T-cell (primary cell): ENCODE measurements around the gene PSTPIP1. TPM values are rescaled to one million over a fixed set of nuclear protein-coding genes. Genes with fewer than 3 reads are reported as not detected.

Source experiments
- ATAC-seq, 4 experiments: fragments of 200-7000 bp in 3 of 4; fragments of 150-1000 bp in 1 of 4; cut with Tn5 transposase; replicated peaks in 1 of 4; 1 replicate in 3 of 4; 2 replicates in 1 of 4; pipeline ENCODE4 v1.10.0; 2021; ENCODE audit warnings: moderate library complexity in 3 of 4, mild to moderate bottlenecking in 2 of 4, moderate number of reproducible peaks in 1 of 4
- CTCF ChIA-PET, 2 donors: fragments of 300-600 bp; sonication (Branson Sonifier 250); formaldehyde crosslinking; loops; one replicate each; lab custom pipeline; 2022; ENCODE audit warnings: antibody characterized with exemption in 2 of 2; lab: Charles Lee
- POLR2A ChIA-PET, 2 donors: fragments of 300-600 bp; sonication (Branson Sonifier 250); formaldehyde crosslinking; loops; one replicate each; lab custom pipeline; 2022; ENCODE audit warnings: antibody characterized with exemption in 2 of 2; lab: Charles Lee
- DNase-seq, 35 experiments: peaks; one replicate each; pipeline versions ENCODE4 v3.0.0 to v3.0.0-alpha.2; 2013 to 2023
- H3K27ac ChIP-seq: one replicate; pipeline ENCODE4 v1.5.1; 2013; ENCODE audit warnings: low read length
- H3K27me3 ChIP-seq, 2 experiments: replicated peaks in 1 of 2; 1 replicate in 1 of 2; 2 replicates in 1 of 2; pipeline versions ENCODE4 v1.6.1 to v1.7.0; 2013; ENCODE audit warnings: low read length in 1 of 2, mixed read lengths in 1 of 2; ENCODE audit not compliant: control insufficient read depth in 2 of 2, insufficient read depth in 2 of 2; ENCODE audit errors: extremely low read depth in 1 of 2
- H3K36me3 ChIP-seq, 2 donors: 1 replicate in 1 of 2; 2 replicates in 1 of 2; pipeline versions ENCODE4 v1.6.1 to v1.7.0; 2013; ENCODE audit warnings: low read length in 1 of 2; ENCODE audit not compliant: control insufficient read depth in 2 of 2, insufficient read depth in 1 of 2; ENCODE audit errors: extremely low read depth in 1 of 2
- H3K4me1 ChIP-seq, 2 experiments: 1 replicate in 1 of 2; 2 replicates in 1 of 2; pipeline versions ENCODE4 v1.6.1 to v1.7.0; 2013; ENCODE audit warnings: low read length in 2 of 2, mixed read lengths in 1 of 2; ENCODE audit not compliant: insufficient read depth in 2 of 2, control insufficient read depth in 1 of 2; ENCODE audit errors: extremely low read depth in 1 of 2
- H3K4me3 ChIP-seq, 2 donors: 1 replicate in 1 of 2; 2 replicates in 1 of 2; pipeline versions ENCODE4 v1.5.1 to v1.7.0; 2013; ENCODE audit warnings: mild to moderate bottlenecking in 2 of 2, low read length in 1 of 2, moderate library complexity in 1 of 2; ENCODE audit not compliant: control insufficient read depth in 1 of 2; ENCODE audit errors: extremely low read depth in 1 of 2
- H3K9me3 ChIP-seq: 2 replicates; pipeline ENCODE4 v1.7.0; 2013
- H3K27ac Mint-ChIP-seq, 2 donors: one replicate each; pipeline ENCODE4 v1.8.0; 2020 to 2021; ENCODE audit warnings: mild to moderate bottlenecking in 2 of 2, mixed read lengths in 2 of 2
- H3K27me3 Mint-ChIP-seq, 2 donors: one replicate each; pipeline ENCODE4 v1.8.0; 2021 to 2022; ENCODE audit warnings: mixed read lengths in 2 of 2
- H3K36me3 Mint-ChIP-seq: one replicate; pipeline ENCODE4 v1.8.0; 2021; ENCODE audit warnings: mixed read lengths
- H3K4me1 Mint-ChIP-seq, 3 donors: one replicate each; pipeline ENCODE4 v1.8.0; 2020 to 2022; ENCODE audit warnings: mixed read lengths in 3 of 3, mild to moderate bottlenecking in 1 of 3
- H3K4me3 Mint-ChIP-seq, 3 donors: one replicate each; pipeline ENCODE4 v1.8.0; 2020 to 2022; ENCODE audit warnings: mild to moderate bottlenecking in 3 of 3, mixed read lengths in 3 of 3, moderate library complexity in 3 of 3
- H3K9me3 Mint-ChIP-seq, 3 donors: one replicate each; pipeline ENCODE4 v1.8.0; 2020 to 2022; ENCODE audit warnings: mixed read lengths in 3 of 3
- WGBS: methylation state at CpG from one replicate; pipeline ENCODE4 v1.1.5; 2013; ENCODE audit warnings: missing lambda C conversion rate; ENCODE audit not compliant: insufficient coverage; 5-methylcytosine and 5-hydroxymethylcytosine counted together
- total RNA-seq, 35 experiments: library from RNA in 6 of 35; stranded (reverse) in 6 of 35; fragments of 120-200 nt in 1 of 35; gene quantifications; one replicate each; pipeline versions ENCODE4 v1.2.1 to v1.2.4 and lab custom pipeline; 2013 to 2026

The PSTPIP1 gene
- total RNA-seq, 5 donors from 2014 or later (not counting 1 experiment from before 2014, with no cell fraction given) = 110 to 231 (median 180) TPM

DNA sequence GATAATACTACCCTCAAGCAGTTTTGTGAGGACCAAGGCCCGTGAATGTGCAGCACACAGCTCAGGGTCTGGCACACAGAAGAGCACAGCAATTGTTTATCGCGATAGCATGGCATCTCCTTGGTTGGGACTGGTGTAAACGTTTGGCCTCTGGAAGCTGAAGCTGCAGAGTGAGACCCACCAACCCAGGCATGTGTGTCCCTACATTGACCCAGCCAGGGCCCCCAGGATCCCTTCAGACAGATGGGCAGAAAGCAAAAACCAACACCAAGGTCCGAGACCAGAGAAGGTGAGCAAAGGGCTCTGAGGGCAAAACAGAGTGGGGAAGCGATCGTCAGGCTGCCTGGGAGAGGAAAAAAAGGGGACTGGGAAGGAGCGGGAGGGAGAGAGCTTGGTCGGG, 12.6 kb upstream of the PSTPIP1 start:
- DNase-seq (no peak), ATAC-seq (no peak)
- no peak overlapping the region for H3K27ac Mint-ChIP-seq
- no peaks in the 10 kb centered on the region for H3K27me3 Mint-ChIP-seq
- Histone ChIP-seq H3K27me3 (peaks cover 0 to 9% of the 10 kb centered on the region in 2 experiments), H3K4me1 (peaks cover 0 to 8% of the 10 kb centered on the region in 2 experiments), H3K27ac (no peak overlapping the region), H3K36me3 (no peaks in the 10 kb centered on the region), H3K9me3 (no peaks in the 10 kb centered on the region), H3K4me3 (no peak overlapping the region)
- 96% methylated on average over 9 of the region's 9 CpGs for WGBS
- ChIA-PET POLR2A (no interaction called here), CTCF (no interaction called here)
- H3K4me3 Mint-ChIP-seq = no peak overlapping the region
- H3K4me1 Mint-ChIP-seq = peaks cover 7 to 14% (median 10%) of the 10 kb centered on the region in 3 donors
- no peaks in the 10 kb centered on the region for H3K9me3 Mint-ChIP-seq
- no peaks in the 10 kb centered on the region for H3K36me3 Mint-ChIP-seq

DNA sequence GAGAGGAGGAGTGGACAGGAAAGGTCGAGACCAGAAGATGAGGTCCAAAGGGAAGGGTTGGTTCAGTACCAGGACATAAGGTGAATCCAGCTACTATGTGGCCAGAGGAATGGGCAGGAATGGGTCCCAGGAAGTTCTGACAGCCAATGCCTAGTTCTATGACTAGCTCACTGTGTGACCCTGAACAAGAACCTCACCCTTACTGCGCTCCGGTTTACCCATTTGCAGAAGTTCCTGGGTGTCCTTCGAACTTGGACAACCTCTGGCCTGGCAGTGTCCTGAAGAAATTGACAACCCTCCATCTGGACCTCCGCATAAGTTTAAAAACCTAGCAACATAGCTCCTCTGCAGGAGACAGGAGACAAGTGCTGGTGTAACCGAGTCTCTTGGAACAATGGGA, 12.2 kb upstream of the PSTPIP1 start:
- WGBS = 97% methylated on average over 4 of the region's 6 CpGs
- H3K27ac ChIP-seq = no peak overlapping the region
- Mint-ChIP-seq H3K9me3 (no peaks in the 10 kb centered on the region), H3K27ac (no peak overlapping the region), H3K27me3 (no peaks in the 10 kb centered on the region), H3K4me3 (no peak overlapping the region), H3K36me3 (no peaks in the 10 kb centered on the region), H3K4me1 (peaks cover 7 to 16% (median 12%) of the 10 kb centered on the region in 3 donors)
- peaks cover 0 to 9% of the 10 kb centered on the region in 2 experiments for H3K27me3 ChIP-seq
- CTCF ChIA-PET = no interaction called here
- no peak overlapping the region for H3K4me3 ChIP-seq
- no peaks in the 10 kb centered on the region for H3K36me3 ChIP-seq
- peaks cover 0 to 12% of the 10 kb centered on the region in 2 experiments for H3K4me1 ChIP-seq
- no peaks in the 10 kb centered on the region for H3K9me3 ChIP-seq
- no peak for DNase-seq
- POLR2A ChIA-PET = no interaction called here
- ATAC-seq = no peak

DNA sequence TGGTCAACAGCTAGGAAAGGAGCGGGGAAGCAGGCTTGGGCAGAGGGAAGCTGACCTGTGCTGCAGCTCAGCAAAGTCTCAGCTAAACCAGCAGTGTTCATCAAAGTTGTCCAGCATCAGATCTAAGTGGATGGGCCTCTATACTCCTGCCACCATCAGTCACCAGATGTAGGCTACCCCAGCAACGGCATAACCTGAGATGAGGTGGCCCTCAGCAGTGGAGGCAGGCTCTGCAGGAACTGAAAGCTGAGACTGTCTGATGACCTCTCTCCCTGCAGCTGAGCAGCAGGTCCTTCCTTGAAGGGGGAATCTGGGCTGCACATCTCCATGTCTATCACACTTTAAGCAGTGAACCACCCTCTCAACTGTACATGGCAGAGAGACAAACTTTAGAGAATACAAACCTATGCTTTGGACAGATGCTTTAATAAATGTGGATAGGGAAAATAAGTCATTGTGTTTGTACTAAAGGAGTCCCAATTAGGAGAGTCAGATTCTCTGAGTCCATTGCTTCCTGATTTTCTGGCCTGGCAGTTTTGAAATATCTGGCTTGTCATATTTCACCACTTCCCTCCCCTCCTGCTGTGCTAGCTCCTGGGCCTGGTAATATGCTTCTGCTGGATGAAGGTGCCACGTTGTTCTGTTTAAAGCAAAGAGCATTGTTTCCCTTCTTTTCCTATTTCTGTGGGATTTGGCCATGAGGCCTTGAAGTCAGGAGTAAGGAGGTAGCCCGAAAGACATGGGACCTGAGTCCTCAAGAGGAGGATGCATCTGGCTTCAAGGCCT, 11.1 kb upstream of the PSTPIP1 start:
- H3K9me3 ChIP-seq = no peaks in the 10 kb centered on the region
- ChIA-PET CTCF (no interaction called here), POLR2A (no interaction called here)
- H3K9me3 Mint-ChIP-seq = no peaks in the 10 kb centered on the region
- no peaks in the 10 kb centered on the region for H3K36me3 ChIP-seq
- WGBS = 89% methylated on average over 3 of the region's 4 CpGs
- no peak overlapping the region for H3K4me3 Mint-ChIP-seq
- ATAC-seq (no peak), DNase-seq (no peak)
- H3K4me3 ChIP-seq = no peak overlapping the region
- no peaks in the 10 kb centered on the region for H3K36me3 Mint-ChIP-seq
- H3K4me1 Mint-ChIP-seq = peaks cover 14 to 25% (median 22%) of the 10 kb centered on the region in 3 donors
- H3K27ac Mint-ChIP-seq = peak overlapping the region in 1 of 2 donors; percentile 13
- H3K27me3 Mint-ChIP-seq = no peaks in the 10 kb centered on the region
- H3K27ac ChIP-seq = no peak overlapping the region
- peaks cover 4 to 22% of the 10 kb centered on the region in 2 experiments for H3K4me1 ChIP-seq
- peaks cover 0 to 9% of the 10 kb centered on the region in 2 experiments for H3K27me3 ChIP-seq

DNA sequence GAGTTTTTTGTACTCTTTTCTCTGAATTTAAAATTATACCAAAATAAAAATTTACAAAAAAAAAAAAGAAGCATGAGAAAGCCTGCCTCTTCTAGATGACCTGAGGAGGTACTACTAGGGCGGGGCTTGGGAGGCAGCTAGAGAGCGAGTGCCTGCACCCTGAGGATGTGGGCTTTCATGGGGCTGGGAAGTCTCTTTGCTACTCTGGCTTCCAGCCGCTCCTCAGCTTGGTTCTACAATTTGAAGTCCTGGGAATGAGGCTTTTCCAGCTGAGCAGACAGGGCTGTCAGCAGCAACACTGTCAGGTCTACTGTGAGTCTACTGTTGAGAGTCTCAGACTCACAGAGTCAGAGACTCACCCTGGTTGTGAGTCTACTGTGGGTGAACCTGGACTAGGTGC, 8.2 kb upstream of the PSTPIP1 start:
- ATAC-seq = peak in 3 of 4 experiments; percentile 43 to 60 (median 54)
- peaks cover 0 to 3% of the 10 kb centered on the region in 2 experiments for H3K27me3 ChIP-seq
- Mint-ChIP-seq H3K36me3 (no peaks in the 10 kb centered on the region), H3K9me3 (no peaks in the 10 kb centered on the region), H3K27me3 (no peaks in the 10 kb centered on the region), H3K27ac (peak overlapping the region; percentile 43 to 61), H3K4me3 (no peak overlapping the region), H3K4me1 (peaks cover 23 to 38% (median 27%) of the 10 kb centered on the region in 3 donors)
- 30% methylated on average over 3 of the region's 3 CpGs for WGBS
- no peak overlapping the region for H3K4me3 ChIP-seq
- POLR2A ChIA-PET = no interaction called here
- CTCF ChIA-PET = interaction anchor here in 1 of 2 donors (1.3 kb wide), 1 partner anchor 13 kb away, joined by 3 read pairs; no protein-coding TSS in a partner anchor
- peaks cover 6 to 30% of the 10 kb centered on the region in 2 experiments for H3K4me1 ChIP-seq
- DNase-seq = no peak
- H3K27ac ChIP-seq = no peak overlapping the region
- H3K36me3 ChIP-seq = no peaks in the 10 kb centered on the region
- H3K9me3 ChIP-seq = no peaks in the 10 kb centered on the region

GRCh38 chr15:76987276-76987675, 7.7 kb upstream of the PSTPIP1 start:
- no peak for ATAC-seq
- H3K27me3 ChIP-seq = peaks cover 0 to 3% of the 10 kb centered on the region in 2 experiments
- no peak for DNase-seq
- H3K4me3 ChIP-seq = no peak overlapping the region
- H3K9me3 ChIP-seq = no peaks in the 10 kb centered on the region
- no peak overlapping the region for H3K27ac ChIP-seq
- 90% methylated on average over 2 of the region's 6 CpGs for WGBS
- Mint-ChIP-seq H3K36me3 (no peaks in the 10 kb centered on the region), H3K4me1 (peaks cover 23 to 36% (median 27%) of the 10 kb centered on the region in 3 donors), H3K9me3 (no peaks in the 10 kb centered on the region), H3K4me3 (no peak overlapping the region), H3K27ac (no peak overlapping the region), H3K27me3 (no peaks in the 10 kb centered on the region)
- peaks cover 6 to 30% of the 10 kb centered on the region in 2 experiments for H3K4me1 ChIP-seq
- no peaks in the 10 kb centered on the region for H3K36me3 ChIP-seq
- ChIA-PET CTCF (interaction anchor here in 1 of 2 donors (0.7 to 1.3 kb wide), 2 partner anchors 14 to 45 kb away, joined by 3 to 8 read pairs; no protein-coding TSS in a partner anchor), POLR2A (no interaction called here)

DNA sequence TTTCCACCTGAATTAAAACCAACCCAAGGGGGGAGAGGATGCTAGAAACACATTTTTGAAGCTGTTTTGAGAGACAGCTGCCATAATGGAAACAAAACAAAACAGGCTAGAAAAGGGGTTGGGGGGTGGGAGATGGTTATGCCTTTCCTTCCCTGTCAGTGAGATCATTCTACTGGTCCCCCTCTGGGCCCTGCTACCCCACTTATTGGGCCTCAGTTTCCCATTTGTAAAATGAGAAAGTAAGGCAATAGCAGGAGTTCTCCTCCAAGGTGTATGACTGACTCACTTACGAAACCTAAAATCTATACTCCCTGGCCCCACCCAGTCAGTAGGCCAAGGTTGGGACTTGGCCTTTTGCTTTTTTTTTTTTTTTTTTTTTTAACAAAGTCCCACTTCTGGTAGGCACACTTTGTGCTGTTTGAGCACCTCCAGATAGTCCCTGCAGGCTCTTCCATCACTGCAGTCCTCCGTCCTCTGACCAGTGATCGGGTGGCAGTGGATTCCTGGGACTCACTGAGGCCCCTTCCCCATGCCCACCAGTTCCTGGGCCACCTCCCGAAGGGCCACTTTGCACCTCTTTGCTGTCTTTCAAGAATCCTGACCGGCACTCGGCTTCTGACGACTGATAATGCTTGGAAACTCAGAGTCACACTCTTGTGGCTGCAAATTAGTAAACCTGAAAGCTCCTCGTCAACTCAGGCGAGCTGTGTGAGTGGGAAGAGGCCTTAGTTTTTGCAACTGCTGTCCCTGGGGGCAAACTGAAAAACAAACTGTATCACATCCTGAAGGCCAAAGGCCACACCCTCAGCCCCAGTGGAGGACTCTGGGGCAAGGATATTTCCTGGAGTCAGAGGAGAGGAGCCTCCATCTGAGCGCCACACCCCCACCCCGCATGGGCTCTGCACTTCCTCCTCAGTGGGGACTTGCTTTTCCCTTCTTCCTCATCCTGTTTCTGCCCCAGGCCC, 6.7 kb upstream of the PSTPIP1 start:
- H3K4me3 Mint-ChIP-seq = peak overlapping the region; percentile 26 to 48 (median 37)
- peak overlapping the region; percentile 88 to 91 for H3K27ac Mint-ChIP-seq
- Histone ChIP-seq H3K27me3 (peaks cover 0 to 3% of the 10 kb centered on the region in 2 experiments), H3K4me1 (peaks cover 6 to 36% of the 10 kb centered on the region in 2 experiments), H3K4me3 (no peak overlapping the region), H3K27ac (no peak overlapping the region), H3K9me3 (no peaks in the 10 kb centered on the region), H3K36me3 (no peaks in the 10 kb centered on the region)
- H3K36me3 Mint-ChIP-seq = no peaks in the 10 kb centered on the region
- peak in 1 of 4 experiments; percentile 32 for ATAC-seq
- CTCF ChIA-PET = interaction anchor here in 1 of 2 donors (0.6 kb wide), 1 partner anchor 10 kb away, joined by 6 read pairs; no protein-coding TSS in a partner anchor
- no peaks in the 10 kb centered on the region for H3K27me3 Mint-ChIP-seq
- no peaks in the 10 kb centered on the region for H3K9me3 Mint-ChIP-seq
- H3K4me1 Mint-ChIP-seq = peaks cover 25 to 44% (median 34%) of the 10 kb centered on the region in 3 donors
- WGBS = 31% methylated on average over 6 of the region's 11 CpGs
- peak in 1 of 35 experiments; percentile 23 for DNase-seq
- POLR2A ChIA-PET = no interaction called here
